Activated T-cell treated with anti-CD3 and anti-CD28 coated beads, Interleukin-2, amount 50 U/mL, for 1 hour (primary cell): ENCODE results near the gene ZNF260.
A peak's percentile ranks its signal among the peaks of the same experiment; 100 is the strongest.
"Not testable (repeated sequence)": the region's sequence is repeated elsewhere in the genome, so short reads cannot be mapped to it uniquely, and the experiment has no call there.

Experiments used
- DNase-seq: peaks from one replicate; pipeline ENCODE4 v3.0.0-alpha.2; 2020

Gene ZNF260

GRCh38 chr19:36528194-36528920 lies at the start of gene ZNF260:
ZNF260 (minus strand) TSS chr19:36528271; CDS start chr19:36515238, 13,033 bp downstream.
- peak; percentile 94 for DNase-seq

DNA sequence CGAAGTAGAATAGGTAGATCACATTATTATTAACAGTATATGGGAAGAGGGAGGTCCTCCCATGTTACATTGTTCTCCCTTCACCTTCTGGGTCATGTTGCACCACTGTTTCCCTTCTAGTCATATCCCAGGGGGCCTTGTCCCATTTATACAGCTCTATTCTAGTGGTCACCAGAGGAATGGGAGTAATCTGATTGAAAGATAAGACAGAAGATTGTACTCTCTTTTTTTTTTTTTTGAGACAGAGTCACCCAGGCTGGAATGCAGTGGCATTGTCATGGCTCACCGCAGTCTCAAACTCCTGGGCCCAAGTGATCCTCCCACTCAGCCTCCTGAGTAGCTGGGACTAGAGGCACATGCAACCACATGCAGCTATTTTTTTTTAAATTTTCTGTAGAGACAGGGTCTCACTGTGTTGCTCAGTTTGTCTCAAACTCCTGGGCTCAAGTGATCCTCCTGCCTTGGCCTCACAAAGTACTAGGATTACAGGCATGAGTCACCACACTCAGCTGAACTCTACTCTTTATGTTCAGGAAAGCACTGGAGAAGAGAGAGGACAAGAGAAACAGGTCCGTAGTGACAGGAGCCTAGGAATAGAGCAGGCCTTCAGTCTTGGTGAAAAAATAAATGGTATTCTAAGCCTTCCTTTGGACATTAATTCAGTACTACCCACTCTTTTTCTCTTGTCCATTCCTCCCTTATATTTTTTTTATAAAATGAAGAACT lies 49.4 kb upstream of the ZNF260 start:
- DNase-seq: no peak

DNA sequence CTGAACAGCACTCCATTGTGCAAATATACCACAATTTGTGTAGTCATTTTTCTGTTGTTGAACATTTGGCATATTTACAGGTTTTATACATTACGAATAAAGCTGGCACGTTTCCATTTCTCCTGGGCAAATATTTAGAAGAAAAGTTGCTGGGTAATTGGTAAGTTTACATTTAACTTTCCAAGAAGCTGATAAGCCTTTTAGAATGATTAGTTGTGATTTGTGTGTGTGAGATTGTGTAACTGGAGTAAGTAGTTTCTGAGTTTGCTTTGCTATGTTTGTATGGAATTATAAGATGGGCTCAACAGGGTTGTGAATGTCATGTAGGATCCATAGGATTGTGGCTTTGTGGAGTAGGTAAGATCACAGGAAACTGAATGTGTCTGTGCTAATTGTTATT lies 46.7 kb upstream of the ZNF260 start:
- DNase-seq: no peak

- no peak for DNase-seq
These were observed 46.0 kb upstream of the ZNF260 start for GRCh38 chr19:36573895-36574720.

DNA sequence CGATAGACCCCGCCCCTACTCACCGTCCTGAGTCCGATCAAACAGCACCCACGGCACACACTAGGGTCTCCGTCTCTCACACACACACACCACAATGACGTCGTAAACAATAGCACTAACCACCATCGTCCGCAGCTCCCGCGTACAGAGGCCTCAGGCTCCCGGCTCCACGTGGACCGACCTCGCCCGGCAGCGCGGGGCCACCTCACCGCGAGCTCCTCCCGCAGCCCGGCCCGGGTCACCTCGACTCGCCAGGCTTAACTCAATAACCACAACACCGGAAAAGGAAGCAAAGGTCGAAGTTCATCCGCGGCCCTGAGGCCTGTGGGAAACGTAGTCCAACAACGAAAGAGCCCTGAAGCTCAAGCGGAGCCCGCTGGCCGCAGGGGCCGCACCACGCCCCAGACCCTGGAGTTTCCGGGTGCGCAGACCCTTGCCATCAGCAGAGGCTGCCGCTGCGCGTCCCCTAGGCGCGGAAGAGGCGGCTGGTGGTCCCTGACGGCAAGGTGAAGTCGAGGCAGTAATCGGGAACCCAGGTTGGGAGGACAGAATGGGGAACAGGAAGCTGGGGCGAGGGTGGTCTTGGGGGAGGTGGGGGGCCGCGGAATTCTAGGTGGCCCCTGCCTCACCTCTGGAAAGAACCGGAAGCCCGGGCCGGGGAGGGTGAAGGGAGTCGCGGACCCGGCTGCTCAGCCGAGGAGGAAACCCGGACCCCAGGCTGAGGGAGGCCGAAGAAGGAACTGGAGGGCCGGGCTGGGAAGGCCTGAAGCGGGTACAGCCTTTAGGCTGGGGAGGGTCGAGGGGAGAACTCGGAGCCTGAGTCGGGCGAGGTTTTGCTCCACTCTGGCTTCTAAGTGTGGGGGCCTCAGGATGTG lies 45.2 kb upstream of the ZNF260 start, which contains the start of gene ZNF529:
ZNF529 (minus strand) TSS at position 273 of the 875 bp plus-strand sequence. CDS start 946 bp downstream, outside the sequence.
- DNase-seq: peak; percentile 85

DNA sequence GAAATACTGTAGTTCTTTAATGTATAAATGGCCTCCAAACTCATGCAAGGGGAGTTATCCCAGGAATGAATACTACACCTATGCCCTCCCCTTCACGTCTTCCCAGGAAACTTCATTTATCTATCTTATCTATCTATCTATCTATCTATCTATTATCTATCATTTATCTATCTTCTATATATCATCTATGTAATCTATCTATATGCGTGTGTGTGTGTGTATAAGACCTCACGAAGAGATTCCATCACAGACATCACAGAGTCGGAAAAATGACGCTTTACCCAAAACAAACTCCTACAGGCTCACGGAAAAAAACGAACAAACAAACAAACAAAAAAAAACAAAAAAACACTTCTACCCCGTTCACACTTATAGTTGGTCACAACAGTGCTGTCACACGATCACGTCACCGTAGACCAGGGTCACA lies 44.5 kb upstream of the ZNF260 start:
- DNase-seq: no peak

GRCh38 chr19:36564391-36564790 lies 36.3 kb upstream of the ZNF260 start:
- DNase-seq: no peak

GRCh38 chr19:36547001-36547732 lies 19.1 kb upstream of the ZNF260 start:
- DNase-seq: no peak

DNA sequence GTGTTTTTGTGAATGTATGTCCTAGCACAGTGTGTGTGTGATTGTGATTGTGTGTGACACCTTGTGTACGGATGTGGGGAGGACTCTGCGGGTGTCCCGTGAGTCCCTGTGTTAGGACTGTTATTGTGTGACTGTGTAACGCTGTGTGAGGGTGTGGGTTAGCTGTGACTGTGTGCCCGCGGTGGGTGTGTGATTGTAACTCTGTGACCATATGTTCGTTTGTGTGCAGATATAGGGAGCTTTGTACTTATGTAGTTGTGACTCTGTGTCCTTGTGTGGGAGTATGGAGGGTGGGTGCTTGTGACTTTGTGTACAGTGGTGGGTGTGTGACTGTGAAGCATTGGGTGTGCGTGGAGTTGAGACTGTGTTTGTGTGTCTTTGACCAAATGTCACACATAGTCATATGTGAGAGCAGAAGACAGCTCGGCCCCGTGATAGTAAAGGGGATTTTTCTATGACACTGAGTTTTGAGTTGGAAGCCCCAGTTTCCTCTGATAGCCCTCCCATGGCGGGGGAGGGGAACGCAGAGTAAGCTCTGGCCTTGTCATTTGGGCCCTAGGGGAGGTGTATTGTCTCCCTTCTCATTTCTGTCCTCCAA lies 949 bp upstream of the ZNF260 start:
- DNase-seq: no peak

DNA sequence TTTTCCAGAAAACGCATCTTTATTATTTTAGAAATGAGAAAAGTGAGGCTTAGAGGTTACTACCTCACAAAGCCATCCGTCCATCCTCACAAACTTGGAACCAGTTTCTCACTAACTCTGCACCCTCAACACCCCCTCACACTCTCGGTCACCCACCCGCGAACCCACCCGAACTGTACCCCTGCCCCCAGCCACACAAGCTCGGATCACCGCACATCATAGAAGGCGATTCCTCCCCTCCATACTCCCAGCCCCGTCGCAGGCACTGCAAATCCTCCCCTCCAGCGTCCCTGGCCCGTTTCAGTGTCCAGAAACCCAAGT lies 238 bp downstream of the ZNF260 start:
- DNase-seq: no peak

DNA sequence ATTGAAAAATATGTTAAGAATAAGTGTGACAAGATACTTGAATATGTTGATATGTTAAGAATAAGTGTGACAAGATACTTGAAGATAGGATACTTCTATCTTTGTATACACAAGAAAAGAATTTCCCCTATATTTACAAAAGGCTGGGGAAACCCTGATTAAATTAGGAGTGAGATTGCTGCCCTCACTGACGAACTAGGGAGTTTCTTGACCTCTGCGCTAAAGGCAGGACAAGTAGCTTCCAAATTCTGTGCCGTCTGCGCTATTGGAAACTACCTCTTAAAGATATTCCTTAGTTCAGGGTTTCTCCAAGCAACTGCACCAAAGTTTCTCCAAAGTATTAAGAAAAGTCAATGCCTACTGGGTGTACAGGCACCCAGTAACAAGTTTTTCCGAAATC lies 730 bp downstream of the ZNF260 start:
- DNase-seq: no peak

DNA sequence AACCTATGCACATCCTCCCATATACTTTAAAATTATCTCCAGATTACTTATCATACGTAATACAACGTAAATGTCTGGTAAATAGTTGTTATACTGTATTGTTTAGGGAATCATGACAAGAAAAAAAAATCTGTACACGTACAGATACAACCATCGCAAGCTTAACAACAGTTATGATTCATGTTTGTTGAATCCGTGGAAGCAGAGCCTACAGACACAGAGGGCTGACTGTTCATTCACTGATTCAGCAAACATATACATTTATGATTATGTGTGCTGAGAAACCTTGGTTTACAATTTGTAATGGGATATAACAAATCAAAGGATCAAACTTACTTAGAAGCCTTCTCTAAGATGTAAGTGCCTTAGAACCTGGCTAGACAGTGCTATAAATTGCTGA lies 1.5 kb downstream of the ZNF260 start:
- DNase-seq: no peak

DNA sequence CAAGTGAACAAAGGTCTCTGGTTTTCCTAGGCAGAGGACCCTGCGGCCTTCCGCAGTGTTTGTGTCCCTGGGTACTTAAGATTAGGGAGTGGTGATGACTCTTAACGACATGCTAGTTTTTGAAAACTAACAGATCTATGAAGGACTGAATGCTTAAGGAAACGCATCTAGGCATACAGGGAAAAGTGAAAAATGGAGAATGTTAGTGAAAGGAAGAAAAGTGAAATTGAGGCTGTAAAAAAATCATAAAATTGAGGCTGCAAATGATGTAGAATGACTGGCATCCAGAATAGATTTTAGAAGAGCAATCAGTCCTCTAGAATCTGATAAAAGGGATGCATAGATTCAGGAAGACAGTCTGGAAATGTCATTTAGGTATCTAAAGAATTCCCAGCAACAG lies 3.5 kb downstream of the ZNF260 start:
- no peak for DNase-seq

GRCh38 chr19:36514012-36514612 lies 14.0 kb downstream of the ZNF260 start:
- no peak for DNase-seq

GRCh38 chr19:36508325-36508724 lies 19.7 kb downstream of the ZNF260 start:
- DNase-seq: no peak

DNA sequence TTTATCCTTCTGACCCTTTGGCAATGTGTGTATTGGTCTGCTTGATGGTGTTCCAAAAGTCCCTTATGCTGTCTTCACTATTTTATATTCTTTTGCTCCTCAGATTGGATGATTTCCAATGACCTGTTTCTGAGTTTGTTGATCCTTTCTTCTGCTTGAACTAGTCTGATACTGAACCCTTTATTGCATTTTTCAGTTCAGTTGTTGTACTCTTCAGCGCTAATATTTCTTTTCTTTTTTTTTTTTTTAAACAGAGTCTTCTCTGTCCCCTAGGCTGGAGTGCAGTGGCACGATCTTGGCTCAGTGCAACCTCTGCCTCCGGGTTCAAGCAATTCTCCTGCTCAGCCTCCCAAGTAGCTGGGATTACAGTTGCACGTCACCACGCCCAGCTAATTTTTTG lies 26.1 kb downstream of the ZNF260 start:
- no peak for DNase-seq

- no peak for DNase-seq
These were observed 31.1 kb downstream of the ZNF260 start for GRCh38 chr19:36497001-36497400.

- not testable (repeated sequence) for DNase-seq
These were observed 35.2 kb downstream of the ZNF260 start for GRCh38 chr19:36492689-36493453.

GRCh38 chr19:36490846-36491245 lies 37.2 kb downstream of the ZNF260 start:
- not testable (repeated sequence) for DNase-seq

GRCh38 chr19:36489920-36490415 lies 38.1 kb downstream of the ZNF260 start:
- no peak for DNase-seq
